Frontal cortex (tissue), 4 donors: ENCODE data around the gene KCNK7. TPM values are rescaled to one million over a fixed set of nuclear protein-coding genes. Genes with fewer than 3 reads are reported as not detected.

Source experiments
- DNase-seq, 2 donors: peaks; one replicate each; pipeline ENCODE4 v3.0.0; 2012; ENCODE audit warnings: low spot score in 2 of 2
- FAIRE-seq: peaks from 2 replicates; lab custom pipeline; 2012; peaks lifted over from hg19 to GRCh38; lab: Jason Lieb, UNC
- total RNA-seq: library from RNA; depleted of rRNA; stranded (reverse); fragments of >200 nt; gene quantifications from one replicate; pipeline ENCODE4 v1.2.3, GENCODE V29; 2014
- donor health status: control.
- donor health status: control.
- donor health status: control.

KCNK7 gene
- total RNA-seq, 1 donor from 2014 or later: not detected

DNA sequence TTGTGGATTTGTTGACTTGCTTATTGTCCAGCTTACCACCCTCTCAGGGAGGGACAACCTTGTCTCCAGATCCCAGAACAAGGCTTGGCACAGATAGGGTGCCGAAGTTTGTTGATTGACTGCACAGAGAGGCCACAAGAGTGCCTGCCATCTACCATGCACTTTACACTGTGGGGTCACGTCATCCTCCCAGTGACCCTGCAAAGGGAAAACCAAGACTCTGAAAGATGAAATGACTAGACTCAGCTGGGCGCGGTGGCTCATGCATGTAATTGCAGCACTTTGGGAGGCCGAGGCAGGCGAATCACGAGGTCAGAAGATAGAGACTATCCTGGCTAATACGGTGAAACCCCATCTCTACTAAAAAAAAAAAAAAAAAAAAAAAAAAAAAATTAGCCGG lies 32.8 kb downstream of the KCNK7 start:
- DNase-seq (no peak), FAIRE-seq (no peak)

DNA sequence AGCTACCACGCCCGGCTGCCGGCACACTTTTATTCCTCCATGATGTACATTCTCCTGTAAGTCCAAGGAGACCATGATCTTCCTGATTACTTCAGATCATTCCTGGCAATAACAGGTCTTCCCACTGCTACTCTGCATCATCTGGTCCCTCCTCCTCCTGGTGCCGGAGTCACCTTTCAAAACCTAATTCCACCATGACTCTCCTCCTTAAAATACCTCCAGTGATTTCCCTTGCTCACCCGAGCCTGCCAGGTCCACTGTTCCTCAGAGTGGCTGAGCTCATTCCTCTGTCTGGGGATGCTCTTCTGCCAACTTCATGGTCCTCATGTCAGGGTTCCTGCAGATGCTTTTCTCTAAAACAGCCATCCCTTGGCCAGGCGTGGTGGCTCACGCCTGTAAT lies 33.6 kb downstream of the KCNK7 start:
- FAIRE-seq: no peak
- no peak for DNase-seq

DNA sequence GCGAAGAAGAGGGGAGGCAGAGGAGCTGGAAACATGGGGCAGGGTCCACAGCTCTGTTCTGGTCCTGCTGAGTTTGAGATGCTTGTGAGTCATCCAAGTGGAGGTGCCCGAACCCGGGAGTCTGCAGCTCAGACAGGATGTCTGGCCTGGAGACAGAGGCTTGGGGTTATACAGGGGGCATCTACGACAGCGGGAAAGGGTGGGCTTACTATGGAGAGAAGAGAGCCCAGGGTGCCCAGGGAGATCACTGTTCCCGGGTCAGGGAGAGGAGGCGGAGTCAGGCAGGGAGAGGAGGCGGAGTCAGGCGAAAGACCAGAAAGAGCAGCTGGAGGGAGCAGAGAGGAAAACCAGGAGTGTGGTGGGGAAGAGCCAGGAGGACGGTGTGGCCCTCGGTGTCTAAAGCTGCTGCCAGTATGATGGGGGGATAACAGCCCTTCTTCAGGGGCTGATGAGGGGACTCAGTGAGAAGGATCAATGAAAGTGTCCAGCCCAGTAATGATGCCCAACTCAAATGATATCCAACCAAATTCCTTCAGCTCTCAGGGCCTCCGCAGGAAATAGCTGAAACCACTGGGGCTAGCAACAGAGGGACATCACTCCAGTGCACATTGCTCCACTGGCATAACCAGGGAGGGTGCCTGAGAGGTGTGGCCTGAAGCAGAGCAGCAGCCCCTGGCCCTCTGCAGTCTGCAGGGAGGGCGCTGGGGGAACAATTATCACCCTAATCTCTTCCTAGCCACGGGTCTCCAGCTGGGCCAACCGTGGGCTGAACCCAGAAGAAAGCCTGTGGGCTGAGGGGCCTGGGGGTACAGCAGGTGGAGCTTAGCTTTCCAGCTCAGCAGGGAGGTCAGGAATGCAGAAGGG lies 34.8 kb downstream of the KCNK7 start:
- FAIRE-seq: no peak
- no peak for DNase-seq

DNA sequence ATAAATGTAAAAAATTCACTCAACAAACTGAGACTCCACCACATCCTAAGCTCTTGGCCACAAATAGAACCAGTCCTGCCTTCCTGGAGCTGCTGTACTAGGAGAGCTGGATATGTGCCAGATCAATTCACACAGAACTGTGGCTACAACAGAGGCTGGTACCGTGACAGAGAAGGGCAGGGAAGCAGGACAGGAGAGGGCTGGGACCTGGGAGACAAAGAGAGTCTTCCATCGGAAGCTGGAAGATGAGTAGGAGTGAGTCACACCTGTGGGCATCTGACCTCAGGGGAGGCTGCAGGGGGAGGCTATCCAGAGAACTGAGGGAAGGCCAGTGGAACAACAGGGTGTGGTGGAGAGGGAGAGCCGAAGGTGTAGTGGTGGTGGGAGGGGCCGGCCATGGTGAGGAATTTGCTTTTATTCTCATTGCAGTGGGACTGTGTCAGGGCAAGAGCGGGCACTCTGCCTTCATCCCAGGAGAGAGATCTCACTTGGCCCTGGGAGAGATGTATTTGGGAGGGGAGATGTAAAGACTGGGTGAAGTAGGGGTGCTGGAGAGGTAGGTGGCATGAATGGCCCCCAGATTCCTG lies 35.6 kb downstream of the KCNK7 start:
- FAIRE-seq (no peak), DNase-seq (no peak)

DNA sequence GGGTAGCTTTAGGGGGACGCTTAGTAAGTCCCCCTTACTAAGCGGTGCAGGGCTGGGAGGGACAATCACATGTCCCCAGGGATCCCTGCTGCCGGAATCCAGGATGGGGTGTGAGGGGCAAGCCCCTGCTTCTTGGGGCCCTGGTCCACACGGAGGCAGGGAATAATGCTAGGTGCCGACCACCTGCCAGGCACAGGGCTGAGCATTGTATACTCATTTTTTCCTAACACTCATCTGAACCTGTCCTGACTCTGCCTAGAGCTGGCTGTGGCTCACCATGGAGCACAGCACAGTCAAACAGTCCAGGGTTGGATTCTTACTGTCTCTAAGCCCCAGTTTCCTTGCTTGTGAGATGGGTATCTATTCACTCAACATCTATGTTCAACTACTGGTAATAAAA lies 36.1 kb downstream of the KCNK7 start:
- FAIRE-seq (no peak), DNase-seq (no peak)

DNA sequence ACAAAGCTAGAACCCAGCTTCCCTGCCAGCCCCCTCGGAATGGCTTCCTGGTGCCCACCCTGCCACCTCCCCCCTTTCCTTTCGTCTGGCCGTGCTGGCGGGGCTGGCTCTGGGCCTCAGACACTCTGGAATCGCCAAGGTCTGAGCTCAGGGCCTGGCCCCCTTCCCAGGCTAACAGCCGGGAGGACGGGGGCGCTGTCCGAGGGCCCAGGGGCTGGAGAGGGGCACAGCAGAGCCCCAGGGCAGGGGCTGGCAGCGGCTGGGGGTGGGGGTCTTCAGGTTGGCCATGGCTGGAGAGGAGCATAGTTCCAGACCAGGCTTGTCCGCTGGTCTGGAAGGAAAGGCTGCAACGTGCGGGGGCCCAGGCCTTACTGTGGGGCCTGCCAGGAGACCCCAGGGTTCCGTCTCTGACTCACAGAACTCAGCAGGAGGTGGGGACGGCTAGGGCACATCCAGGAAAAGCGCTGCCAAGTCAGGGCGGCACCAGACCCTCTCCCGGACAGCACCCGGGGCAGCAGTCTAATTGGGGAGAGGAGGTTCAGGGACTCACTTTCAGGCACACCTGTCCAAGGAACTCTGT lies 36.6 kb downstream of the KCNK7 start:
- no peak for FAIRE-seq
- DNase-seq: peak; percentile 65 to 78

DNA sequence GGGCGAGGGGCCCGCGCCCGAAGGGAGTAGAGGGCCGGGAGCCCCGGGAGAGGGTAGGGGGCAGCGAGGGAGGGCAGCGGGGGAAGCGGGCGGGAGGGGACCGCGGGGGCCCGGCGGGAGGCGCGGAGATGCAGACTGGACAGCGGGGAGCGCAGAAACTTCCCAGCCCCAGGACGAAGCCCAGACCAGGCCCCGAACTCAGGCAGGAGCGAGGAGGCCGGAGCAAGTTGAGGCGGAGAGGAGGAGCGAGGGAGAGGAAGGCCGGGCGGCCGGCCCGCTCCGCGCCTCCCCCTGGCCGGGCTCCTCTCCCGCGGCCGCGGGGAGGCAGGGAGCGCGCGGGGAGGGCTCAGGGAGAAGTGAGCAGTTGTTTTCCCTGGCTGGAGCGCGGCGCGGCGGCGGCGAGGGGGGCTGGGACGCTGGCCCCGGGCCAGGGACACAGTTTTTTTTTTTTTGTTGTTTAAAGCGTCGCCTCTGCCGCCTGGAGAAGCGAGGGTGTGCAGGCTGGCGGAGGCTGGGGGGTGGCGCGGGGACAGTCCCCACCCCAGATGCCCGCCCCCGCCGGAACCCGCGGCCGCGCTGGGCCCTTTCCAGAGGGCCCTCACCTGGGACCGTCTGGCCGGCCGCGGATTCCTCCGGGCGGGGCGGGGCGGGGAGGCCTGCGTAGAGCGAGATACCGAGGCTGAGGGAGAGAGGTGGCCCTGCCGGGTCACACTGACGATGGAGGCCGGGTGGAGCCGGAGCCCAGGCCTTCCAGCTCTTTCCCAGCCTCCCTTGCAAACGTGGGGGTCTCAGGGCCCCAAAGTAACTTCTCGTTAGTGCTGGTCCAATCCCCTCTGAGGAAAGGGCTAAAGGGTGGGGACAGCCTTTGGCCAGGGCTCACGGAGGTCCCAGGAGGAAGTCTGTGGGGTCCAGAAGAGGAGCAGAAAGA lies 37.3 kb downstream of the KCNK7 start, which contains the start of gene LTBP3:
Gene LTBP3 (minus strand): TSS at position 358 of the 928 bp plus-strand sequence. CDS start 400 bp downstream, outside the sequence.
- FAIRE-seq (no peak), DNase-seq (peak; percentile 96 to 99)

DNA sequence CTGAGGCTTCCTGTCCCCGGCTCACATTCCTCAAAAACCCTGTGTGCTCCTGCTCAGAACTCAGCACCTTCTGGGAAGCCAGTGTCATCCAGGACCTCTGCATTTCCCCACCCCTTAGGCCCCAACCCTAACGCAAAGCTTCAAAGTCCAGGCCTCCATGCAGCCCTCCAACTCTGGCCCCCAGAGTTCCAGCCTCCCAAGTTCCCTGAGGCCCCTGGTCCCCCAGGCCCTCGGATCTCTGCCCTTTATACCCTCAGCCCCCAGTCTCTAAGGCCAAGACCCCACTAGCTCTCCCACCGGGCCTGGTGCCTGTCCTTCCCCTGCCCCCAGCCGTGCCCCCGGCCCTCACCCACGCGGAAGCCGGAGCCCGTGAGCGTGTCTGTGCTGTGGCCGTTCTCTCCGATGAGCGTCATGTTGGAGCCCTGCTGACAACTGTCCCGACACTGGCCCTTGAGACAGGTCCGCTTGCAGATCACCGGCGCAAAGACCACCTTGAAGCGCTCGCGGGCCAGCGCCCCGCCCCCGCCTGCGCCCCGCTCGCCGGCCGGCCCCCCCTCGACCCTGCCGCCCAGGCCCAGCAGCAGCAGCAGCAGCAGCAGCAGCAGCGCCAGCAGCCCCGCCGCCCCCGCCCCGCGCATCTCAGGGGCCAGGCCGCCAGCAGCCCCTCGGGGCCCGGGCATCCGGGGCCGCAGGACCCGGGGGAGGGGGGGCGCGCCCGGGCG lies 38.2 kb downstream of the KCNK7 start:
- FAIRE-seq (no peak), DNase-seq (peak in 1 of 2 donors; percentile 62)

DNA sequence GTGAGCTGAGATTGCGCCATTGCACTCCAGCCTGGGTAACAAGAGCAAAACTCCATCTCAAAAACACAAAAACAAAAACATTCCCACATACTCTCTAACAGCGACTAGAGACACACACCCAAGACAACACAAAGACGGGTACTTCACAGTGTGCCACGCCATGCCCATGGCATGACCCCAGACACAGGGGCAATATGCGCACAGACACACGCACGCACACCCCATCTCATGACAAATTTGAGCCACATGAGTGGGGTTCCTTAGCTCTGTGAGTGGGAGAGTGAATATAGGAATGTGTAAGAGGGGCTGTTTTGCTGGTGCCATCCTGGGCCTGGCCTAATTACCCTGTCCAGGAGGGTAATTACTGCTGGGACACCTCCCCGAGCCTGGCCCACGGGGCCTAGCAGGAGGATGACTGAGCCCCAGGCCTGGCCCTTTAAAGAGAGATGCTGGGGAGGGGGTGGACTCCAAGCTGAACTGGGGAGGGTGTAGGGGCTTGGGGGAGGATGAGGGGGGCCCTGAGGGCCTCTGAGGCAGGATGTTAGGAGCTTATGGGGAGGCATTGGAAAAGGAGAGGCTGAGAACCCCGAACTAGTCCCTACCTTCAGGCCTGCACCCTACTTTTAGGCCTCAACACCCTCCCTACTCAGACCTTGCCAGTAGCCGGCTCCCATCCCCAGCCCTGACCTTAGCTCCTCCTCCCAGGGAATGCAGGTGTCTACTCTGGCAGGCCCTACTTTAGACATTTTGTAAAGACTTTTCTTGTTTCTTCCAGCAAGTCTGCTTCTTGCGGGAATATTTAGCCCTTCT lies 38.9 kb downstream of the KCNK7 start:
- DNase-seq (no peak), FAIRE-seq (no peak)

DNA sequence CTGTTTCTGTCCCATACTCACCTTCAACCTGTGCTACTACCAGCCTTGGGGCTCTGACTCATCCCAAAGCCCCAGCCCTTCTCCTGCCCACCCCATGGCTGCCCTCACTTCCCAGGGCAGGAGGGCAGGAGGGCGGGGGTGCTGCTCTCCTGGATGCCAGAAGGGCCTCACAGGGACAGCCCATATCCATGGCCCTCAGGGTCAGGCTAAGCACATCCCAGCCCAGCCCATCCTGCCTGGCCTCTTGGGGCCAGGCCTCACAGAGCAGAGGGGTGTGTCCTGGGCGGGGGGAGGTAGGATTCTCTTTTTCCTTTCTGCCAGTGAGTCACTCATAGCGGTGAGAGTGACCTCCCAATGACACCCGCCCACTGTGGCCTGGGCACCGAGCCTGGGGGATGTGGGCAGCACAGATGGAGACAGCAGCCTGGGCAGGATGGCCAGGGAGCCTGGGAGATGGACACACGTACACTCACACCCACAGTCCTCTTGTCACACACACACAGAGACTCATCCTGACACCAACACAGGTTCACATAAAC lies 39.8 kb downstream of the KCNK7 start:
- FAIRE-seq (no peak), DNase-seq (no peak)

DNA sequence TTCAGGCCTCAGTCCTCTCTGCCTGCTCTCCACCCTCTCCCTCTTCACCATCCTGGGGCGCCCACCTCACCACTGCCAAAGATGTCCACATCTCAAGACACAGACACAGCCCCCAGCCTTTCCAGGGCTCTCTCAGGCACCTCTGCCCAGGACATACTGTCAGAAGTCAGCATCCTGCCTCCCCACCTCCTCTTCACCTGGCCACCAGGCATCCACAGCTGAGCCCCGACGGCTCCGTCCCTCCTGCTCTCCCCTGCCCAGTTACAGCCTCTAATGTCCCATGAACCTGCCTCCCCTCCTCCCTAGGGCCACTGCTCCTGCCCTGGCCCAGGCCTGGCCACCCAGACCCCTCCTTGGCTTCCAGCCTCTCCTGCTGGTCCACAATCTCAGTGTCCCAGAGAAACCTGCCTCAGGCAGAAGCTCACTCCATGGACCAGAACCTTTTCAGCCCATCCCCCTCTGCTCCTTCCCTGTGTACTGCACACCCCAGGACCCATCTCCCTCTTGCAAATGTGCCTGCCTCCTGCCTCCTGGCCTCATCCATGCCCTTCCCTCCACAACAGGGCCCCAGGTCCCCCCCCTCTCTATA lies 40.7 kb downstream of the KCNK7 start:
- FAIRE-seq (no peak), DNase-seq (no peak)

DNA sequence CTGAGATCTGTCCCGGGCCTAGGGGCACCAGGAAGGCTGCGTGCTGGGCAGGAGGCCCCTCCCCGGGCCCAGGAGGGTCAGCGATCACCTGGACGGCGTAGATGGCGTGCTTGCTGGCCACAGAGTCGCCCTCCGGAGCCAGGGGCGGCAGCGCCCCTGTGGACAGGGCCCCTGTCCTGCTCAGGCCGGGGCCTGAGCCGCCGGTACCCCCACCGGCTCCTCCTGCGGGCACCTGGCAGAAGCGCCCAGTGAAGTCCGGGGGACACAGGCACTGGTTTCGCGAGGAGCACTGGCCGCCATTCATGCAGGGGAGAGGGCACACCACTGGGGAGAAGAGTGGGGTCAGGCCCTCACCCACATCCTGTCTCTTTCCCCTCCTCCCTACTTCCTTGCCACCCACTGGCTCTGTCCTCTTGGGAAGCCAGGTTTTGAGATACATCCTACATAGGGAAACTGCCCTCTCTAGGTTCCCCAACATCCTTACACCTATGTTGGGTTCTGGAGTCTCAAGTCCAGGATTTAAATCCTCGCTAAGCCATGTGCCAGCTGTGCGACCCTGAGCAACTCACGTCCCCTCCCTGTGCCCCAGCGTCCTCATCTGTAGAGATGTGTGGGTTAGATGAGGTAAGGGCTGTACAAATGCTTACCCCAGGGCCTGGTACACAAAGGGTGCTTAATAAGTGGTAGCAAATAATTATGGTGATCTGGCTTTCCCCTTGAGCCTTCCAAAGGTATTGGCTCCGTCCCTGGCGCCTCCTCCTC lies 41.4 kb downstream of the KCNK7 start:
- DNase-seq: no peak
- no peak for FAIRE-seq

DNA sequence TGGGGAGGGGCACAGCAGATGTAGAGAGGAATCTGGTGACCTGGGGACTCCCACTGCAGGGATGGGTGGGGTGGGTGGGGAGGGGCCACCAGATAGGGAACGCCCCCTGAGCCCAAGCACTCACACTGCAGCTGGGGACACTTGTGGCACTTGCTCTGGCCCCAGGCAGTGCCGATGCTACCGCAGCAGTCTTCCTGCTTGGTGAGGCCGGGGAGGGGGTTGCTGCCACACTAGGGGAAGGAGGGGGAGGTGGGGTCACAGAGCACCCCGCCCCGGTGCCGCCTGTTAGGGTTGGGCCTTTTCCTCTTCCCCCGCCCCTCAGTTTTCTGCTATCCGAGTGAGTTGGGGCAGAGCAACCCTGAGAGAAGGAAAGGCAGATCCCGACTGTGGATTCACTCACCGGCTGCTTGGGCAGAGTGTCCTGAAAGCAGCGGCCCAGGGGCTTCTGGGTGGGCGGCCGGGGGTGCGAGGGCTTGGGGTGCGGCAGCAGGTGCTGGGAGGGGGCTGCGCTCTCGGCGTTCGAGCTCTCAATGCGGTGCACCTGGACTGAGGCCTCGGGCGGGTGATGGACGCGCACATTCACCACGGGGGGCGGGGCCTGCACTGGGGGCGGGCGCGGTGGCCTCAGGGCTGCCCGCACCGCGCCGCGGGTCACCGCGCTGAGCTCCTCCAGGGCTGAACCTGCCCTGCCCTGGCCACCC lies 42.1 kb downstream of the KCNK7 start:
- DNase-seq (no peak), FAIRE-seq (no peak)

DNA sequence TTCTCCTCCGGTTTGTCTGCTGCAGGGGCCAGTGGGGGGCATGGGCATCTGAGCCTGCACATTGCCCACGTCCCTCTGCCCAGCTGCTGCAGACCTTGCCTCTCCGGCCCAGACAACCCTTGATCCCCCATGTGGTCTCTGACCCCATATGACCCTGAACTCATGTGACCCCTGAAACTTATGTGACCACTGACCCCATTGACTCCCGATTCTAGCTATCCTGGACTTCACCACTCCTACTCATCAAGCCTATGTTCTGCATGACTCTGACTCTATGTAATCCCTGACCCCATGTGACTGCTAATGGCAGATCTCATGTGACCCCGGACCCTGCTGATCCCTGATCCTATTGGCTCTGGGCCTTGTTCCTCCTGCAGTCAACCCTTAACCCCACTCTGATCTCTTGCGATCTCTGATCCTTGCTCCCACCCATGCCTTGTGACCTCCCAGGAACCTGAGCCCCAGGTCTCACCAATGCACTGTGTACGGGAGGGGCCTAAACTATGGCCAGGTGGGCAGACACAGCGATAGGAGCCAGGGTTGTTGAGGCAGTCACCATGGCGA lies 43.1 kb downstream of the KCNK7 start:
- no peak for DNase-seq
- FAIRE-seq: no peak

DNA sequence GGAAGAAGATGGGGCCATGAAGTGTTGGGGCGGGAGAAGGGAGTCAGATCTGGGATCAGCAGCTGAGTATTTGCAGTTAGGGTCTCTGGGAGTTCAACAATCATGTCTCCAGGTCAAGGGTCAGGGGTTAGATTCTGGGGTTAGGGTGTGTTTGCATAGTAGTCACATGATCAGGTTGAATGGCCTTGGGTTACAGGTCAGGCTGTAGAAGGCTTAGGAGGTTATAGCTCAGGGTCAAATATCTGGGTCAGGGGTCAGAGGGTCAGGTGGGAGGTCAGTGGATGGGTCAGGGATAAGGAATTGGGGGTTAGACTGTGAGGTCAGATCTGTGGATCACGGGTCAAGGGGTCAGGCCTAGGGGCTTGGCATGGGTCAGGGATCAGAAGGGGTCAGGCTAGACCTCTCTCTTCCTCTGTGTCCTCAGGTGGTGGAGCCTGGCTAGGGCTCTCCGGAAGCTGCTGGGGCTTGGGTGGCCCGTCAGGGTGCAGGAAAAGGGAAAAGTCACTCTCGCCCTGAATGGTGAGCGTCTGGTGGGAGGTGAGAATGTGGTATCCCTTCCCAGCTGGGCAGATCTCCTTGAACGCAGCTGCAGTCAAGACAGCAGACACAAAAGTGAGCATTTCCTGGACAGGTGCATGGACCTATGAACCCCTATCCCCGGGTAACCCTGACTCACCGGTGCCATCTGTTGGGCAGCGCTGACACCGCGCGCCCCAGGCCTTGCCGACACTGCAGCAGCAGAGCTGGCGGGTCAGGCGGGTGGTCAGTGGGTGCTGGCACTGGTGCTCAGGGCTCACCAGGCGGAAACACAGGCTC lies 43.8 kb downstream of the KCNK7 start:
- DNase-seq (no peak), FAIRE-seq (no peak)
